22Rv1 (cell line): Measurements from ENCODE around the gene SHISA3.

ENCODE experiments used
- H3K27ac ChIP-seq: fragments of 450-650 bp; 2 replicates; pipeline ENCODE4 v1.5.1; 2017
- ZFX ChIP-seq: fragments of 450-650 bp; IDR thresholded peaks from 2 replicates; pipeline ENCODE4 v1.6.1; 2017; ENCODE audit warnings: antibody characterized with exemption, borderline replicate concordance
- TF ChIP-seq, protein P1 (sequence below): fragments of 450-650 bp; IDR thresholded peaks from 2 replicates; pipeline ENCODE4 v1.5.1; 2017; ENCODE audit warnings: mild to moderate bottlenecking

The SHISA3 gene

DNA sequence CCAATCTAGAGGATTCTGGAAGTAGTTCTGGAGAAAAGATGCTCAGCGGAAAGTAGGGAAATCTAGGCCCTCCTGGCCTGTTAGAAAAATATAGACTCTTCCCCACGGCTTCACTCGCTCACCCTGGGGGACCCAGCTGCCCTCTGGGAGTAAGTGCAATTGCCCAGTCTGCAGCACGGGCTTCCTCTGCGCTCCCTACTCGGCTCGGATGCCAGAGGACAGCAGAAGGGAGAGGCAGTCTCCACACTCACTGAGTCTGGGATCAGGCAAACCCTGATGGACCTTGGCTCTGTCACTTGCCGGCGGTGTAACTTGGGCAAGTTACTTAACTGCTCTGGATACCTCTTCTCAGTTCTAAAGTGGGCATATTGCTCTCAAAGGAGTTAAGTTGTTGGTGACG lies 2.1 kb downstream of the SHISA3 start:
- no peak overlapping the region for H3K27ac ChIP-seq
- TF ChIP-seq ZFX = no peak
- TF ChIP-seq, protein P1, sequence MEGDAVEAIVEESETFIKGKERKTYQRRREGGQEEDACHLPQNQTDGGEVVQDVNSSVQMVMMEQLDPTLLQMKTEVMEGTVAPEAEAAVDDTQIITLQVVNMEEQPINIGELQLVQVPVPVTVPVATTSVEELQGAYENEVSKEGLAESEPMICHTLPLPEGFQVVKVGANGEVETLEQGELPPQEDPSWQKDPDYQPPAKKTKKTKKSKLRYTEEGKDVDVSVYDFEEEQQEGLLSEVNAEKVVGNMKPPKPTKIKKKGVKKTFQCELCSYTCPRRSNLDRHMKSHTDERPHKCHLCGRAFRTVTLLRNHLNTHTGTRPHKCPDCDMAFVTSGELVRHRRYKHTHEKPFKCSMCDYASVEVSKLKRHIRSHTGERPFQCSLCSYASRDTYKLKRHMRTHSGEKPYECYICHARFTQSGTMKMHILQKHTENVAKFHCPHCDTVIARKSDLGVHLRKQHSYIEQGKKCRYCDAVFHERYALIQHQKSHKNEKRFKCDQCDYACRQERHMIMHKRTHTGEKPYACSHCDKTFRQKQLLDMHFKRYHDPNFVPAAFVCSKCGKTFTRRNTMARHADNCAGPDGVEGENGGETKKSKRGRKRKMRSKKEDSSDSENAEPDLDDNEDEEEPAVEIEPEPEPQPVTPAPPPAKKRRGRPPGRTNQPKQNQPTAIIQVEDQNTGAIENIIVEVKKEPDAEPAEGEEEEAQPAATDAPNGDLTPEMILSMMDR = no peak

DNA sequence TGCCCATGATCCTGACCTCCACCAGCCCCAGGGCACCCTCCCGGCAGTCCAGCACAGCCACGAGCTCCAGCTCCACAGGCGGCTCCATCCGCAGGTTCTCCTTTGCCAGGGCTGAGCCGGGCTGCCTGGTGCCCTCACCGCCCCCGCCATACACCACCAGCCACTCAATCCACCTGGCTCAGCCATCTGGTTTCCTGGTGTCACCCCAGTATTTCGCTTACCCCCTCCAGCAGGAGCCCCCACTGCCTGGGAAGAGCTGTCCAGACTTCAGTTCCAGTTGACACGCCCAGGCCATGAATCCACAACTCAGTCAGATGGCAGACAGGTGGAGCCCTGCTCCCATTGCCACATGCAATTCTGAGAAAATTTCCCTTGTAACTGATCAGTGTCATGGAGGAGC lies 3.9 kb downstream of the SHISA3 start:
- TF ChIP-seq, protein P1 = peak; percentile 30
- TF ChIP-seq ZFX = no peak

GRCh38 chr4:42404001-42404400 lies 6.7 kb downstream of the SHISA3 start:
- H3K27ac ChIP-seq = no peak overlapping the region
- TF ChIP-seq, protein P1 = no peak
- TF ChIP-seq ZFX = no peak

More for the DNA sequence above, 3.9 kb downstream of the SHISA3 start:
- H3K27ac ChIP-seq = no peak overlapping the region

DNA sequence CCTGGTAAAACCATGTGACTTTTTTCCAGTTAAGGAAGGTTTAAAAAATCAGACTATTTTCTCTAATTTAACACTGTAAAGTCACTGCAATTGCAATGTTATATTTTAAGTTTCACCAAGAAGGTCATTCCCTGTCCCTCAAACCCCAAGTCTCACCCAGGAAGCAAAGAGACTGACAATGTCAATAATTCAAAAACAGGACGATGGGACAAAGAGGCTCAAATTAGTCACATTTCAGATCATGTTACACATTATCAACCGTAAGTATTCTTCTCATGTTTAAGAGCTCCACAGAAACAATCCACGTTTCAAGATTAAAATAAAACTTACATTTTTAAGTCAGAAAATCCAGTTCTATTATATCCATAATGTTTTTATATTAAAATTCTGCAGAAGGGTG lies 13.2 kb downstream of the SHISA3 start:
- H3K27ac ChIP-seq = no peak overlapping the region
- TF ChIP-seq, protein P1 = no peak
- TF ChIP-seq ZFX = no peak

- no peak for TF ChIP-seq ZFX
- TF ChIP-seq, protein P1 = no peak
Observed at GRCh38 chr4:42411803-42412202, 14.5 kb downstream of the SHISA3 start.

DNA sequence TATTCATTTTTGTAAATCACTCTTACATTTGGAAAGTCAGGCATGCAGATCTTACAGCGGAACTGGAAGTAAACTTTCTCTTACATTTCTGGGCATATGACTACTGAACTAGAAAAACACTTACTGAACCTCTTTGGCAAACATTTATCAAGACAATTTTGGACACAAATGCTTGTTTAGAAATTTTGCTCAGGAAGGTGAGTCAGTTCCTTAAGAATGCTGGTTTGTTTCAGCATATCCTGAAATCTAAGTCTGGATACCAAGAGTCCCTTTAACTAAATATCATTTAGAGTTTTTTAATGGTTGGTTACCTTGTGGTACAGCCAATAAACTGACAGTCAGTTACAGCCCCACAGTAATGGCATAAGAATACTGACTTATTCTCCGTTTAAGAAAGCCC lies 15.0 kb downstream of the SHISA3 start:
- H3K27ac ChIP-seq = no peak overlapping the region
- TF ChIP-seq, protein P1 = no peak
- TF ChIP-seq ZFX = no peak

More at GRCh38 chr4:42411803-42412202, 14.5 kb downstream of the SHISA3 start:
- H3K27ac ChIP-seq = no peak overlapping the region

DNA sequence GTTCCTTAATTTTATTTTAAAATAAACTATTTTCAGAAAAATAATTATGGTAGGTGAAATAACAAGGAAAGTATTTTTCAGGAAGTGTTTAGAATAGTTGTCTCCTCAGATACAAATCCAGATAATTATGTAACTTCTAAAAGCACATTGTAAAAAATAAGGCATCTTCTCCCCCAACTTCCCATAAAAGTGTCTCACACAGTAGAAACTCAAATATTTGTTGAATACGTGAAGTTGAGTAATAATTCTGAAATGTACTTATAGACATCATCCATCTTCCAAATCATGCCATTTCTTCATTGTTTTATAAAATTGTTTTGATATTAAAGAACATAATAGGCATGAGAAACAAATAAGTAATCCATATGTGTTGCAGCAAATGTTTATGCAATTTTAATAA lies 18.0 kb downstream of the SHISA3 start:
- TF ChIP-seq ZFX = no peak
- TF ChIP-seq, protein P1 = no peak
- H3K27ac ChIP-seq = no peak overlapping the region
